ENCODE measurements around the gene SEMA6B.
A peak's percentile ranks its signal among the peaks of the same experiment; 100 is the strongest.
"Not testable (repeated sequence)": the region's sequence is repeated elsewhere in the genome, so short reads cannot be mapped to it uniquely, and the experiment has no call there.

SEMA6B gene

DNA sequence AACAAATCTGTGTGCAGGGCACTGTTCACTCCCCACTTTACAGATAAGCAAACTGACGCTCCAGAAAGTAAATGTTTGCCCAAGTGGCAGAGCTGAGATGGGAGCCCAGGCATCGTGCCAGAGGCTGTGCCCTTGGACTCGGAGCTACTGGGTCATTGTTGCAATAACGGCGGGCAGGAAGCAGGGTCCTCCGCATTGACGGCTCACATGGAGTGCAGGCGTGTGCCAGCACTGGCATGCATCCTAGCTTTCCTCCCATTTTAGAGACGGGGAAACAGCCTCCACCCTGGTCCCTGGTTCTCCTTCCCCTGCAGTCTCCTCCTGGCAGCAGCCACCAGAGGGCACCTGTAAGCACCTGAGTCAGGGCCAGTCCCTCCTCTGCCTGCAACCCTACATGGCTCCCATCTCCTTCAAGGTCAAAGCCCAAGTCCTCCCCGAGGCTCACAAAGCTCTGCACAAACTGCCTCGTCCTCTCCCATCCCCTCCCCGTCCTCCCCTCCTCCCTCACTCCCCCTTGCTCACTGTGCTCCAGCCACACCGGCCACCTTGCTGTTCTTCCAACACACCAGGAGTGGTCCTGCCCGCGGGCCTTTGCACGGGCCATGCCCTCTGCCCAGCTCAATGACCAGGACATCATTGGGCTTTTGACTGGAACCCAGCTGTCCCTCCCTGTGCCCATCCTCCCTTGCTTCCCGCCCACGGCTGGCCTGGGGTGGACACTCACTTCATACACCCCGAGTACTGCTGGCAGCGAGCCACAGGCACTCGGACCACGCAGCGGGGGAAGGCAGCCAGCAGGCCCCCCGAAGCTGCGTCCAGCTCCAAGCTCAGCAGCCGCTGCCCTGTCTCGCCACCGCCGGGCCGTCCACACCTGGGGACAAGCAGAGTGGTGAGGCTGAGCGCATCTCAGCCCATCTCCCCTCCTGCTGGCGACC lies 11.9 kb downstream of the SEMA6B start:
- DNase-seq (ENCODE audit: low read depth in 2 of 2) = no peak

- no peak for DNase-seq (ENCODE audit: low read depth in 2 of 2)
Observed at GRCh38 chr19:4543842-4544647, 15.4 kb downstream of the SEMA6B start.

- no peak for DNase-seq (ENCODE audit: low read depth in 2 of 2)
Observed at GRCh38 chr19:4542896-4543841, 16.3 kb downstream of the SEMA6B start.

GRCh38 chr19:4541806-4542145 lies 17.7 kb downstream of the SEMA6B start:
- not testable (repeated sequence) for DNase-seq (ENCODE audit: low read depth in 2 of 2)

- DNase-seq (ENCODE audit: low read depth in 2 of 2) = no peak
Observed at GRCh38 chr19:4541114-4541805, 18.2 kb downstream of the SEMA6B start.

- no peak for DNase-seq (ENCODE audit: low read depth in 2 of 2)
Observed at GRCh38 chr19:4539693-4540581, 19.5 kb downstream of the SEMA6B start, which contains the start of gene LRG1. Gene LRG1 (minus strand): TSS chr19:4540036. CDS start chr19:4540013, 23 bp downstream.

- DNase-seq (ENCODE audit: low read depth in 2 of 2) = no peak
Observed at GRCh38 chr19:4539169-4539692, 20.3 kb downstream of the SEMA6B start.

DNA sequence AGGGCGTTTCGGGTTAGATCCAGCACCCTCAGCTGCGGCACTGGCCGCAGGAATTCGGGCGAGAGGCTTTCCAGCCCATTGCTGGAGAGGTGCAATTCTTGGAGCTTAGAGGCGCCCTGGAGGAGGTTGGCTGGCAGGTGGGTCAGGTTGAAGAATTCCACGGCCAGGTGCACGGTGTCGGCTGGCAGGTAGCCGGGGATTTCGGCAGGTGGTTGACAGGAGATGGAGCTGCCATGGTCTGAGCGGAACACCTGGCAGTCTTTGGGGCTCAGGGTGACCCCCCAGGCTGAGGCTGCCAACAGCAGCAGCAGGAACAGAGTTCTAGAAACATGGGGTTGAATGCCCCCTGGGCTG lies 20.9 kb downstream of the SEMA6B start:
- no peak for DNase-seq (ENCODE audit: low read depth in 2 of 2)

DNA sequence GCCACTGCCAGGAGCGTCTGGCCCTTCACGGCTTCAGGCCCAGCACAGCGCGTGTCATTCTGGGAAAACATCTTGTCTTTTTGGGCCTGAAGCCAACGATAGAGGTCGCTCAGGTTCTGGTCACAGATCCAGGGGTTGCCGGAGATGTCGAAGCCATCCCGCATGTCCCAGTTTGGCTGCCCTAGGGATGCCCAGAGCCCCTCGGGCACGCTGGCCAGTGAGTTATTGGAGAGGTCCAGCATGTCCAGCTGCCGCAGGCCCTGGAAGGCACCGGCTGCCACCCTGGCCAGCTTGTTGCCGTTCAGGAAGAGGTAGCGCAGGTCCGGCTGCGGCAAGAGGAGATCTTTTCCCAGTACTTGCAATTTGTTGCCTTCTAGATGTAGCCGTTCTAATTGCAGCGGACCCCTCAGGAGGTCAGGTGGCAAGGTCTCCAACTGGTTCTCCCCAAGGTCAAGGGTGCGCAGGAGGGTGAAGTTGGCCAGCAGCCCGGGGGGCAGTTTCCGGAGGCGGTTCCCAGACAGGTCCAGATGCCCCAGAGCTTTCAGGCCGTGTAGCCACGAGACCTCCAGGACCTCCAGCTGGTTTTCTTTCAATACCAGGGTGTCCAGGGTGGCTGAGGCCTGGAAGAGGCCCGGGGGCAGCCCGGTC lies 21.4 kb downstream of the SEMA6B start:
- no peak for DNase-seq (ENCODE audit: low read depth in 2 of 2)

- no peak for DNase-seq (ENCODE audit: low read depth in 2 of 2)
Observed at GRCh38 chr19:4536798-4537197, 22.7 kb downstream of the SEMA6B start.

DNA sequence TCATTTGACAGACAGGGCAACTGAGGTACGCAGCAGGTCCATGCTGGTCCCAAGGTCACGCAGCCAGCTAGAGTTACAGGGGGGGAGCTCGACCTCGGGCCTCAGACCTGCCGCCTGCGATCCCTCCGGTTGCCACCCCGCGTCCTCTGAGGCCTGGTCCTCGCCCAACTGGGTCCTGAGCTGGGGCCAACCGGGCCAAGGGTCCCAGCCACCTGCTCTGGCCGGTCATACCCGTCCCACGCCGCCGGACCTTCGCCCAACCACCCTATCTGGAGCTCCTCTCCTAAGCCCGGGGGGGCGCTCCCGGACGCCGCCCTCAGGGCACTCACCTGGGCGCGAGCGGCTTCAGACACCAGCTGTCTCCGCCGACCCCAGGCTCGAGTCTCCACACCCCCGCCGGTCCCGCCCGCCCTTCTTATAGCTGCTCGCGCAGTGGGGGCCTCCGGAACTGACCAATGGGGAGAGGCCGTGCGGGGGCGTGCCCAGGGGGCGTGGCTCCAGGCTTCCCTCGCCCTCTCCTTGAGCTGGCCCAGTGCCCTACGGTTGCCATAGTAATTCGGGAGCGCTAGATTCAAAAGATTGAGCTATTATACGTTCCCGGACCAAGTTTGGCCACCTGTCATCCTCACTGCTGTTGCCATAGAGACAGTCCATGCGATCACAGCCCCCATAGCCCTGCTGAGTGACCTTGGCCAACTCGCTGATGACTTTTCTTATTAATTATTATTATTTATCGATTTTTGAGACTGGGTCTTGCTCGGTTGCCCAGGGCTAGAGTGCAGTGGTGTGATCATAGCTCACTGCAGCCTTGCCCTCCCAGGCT lies 24.4 kb downstream of the SEMA6B start, which contains the start of gene PLIN5:
TSS of gene PLIN5 (minus strand) at position 389 of the 823 bp plus-strand sequence. CDS start 1,150 bp downstream, outside the sequence.
- DNase-seq (ENCODE audit: low read depth in 2 of 2) = peak in 1 of 2 donors; percentile 27

DNA sequence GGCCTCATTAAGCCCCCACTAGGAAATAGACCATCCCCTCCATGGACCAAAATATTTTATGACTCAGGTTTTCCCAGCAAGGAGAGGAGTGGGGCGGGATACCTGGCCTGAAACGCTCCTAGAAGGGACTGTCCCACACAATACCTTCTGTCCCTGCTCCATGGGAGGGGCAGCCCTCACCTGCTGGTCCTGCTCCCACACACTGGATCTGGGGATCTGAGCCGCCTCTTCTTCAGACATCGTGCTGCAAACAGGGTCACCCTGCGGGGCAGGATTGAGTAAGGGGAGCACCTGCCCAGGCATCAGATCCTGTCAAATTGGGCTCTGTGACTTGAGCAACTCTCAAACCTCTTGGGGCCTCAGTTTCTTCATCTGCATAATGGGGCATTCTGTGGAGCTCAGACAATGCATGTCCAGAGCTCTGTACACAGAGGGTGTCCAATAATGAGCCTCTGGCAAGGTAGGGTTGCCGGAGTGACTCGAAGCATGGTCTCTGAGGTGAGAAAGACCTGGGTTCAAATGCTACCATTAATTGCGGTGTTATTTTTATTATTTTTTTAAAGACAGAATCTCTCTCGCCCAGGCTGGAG lies 25.6 kb downstream of the SEMA6B start:
- no peak for DNase-seq (ENCODE audit: low read depth in 2 of 2)

GRCh38 chr19:4533334-4533733 lies 26.1 kb downstream of the SEMA6B start:
- DNase-seq (ENCODE audit: low read depth in 2 of 2) = no peak

- DNase-seq (ENCODE audit: low read depth in 2 of 2) = no peak
Observed at GRCh38 chr19:4531562-4532165, 27.8 kb downstream of the SEMA6B start.

- DNase-seq (ENCODE audit: low read depth in 2 of 2) = no peak
Observed at GRCh38 chr19:4529924-4530522, 29.5 kb downstream of the SEMA6B start.

DNA sequence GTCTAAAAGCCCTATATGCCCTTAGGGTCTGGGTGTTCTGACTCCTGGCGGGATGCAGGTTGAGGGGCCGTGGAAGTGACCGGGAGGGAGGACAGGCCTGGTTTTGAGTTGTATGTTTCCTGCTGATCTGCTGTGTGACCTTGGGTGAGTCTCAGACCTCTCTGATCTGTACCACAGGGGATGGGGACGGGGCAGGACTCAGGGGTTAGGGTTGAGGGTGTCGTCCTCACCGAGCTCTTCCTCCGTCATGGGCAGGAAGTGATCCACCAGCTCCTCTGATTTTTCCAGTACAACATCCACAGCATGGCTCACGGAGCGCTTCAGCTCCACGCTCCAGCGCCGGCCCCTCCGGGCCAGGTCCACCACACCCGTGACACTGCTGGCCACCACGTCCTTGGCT lies 30.6 kb downstream of the SEMA6B start:
- no peak for DNase-seq (ENCODE audit: low read depth in 2 of 2)

- DNase-seq (ENCODE audit: low read depth in 2 of 2) = not testable (repeated sequence)
Observed at GRCh38 chr19:4527377-4527776, 32.1 kb downstream of the SEMA6B start.

Measured in stimulated activated CD8-positive, alpha-beta memory T cell treated with anti-CD3 and anti-CD28 coated beads, Interleukin-7, amount 100 ng/mL, for 4 hours (primary cell).